GM20000 (cell line): ENCODE data around the gene RPLP2.

Source experiments
- DNase-seq: peaks from one replicate; pipeline ENCODE4 v3.0.0; 2012; ENCODE audit warnings: low spot score
- TF ChIP-seq, protein P1 (sequence below): IDR thresholded peaks from 2 replicates; pipeline ENCODE4 v1.5.1; 2012; ENCODE audit warnings: mild to moderate bottlenecking, control low read depth; ENCODE audit errors: extremely low read depth, missing control alignments

RPLP2 gene

DNA sequence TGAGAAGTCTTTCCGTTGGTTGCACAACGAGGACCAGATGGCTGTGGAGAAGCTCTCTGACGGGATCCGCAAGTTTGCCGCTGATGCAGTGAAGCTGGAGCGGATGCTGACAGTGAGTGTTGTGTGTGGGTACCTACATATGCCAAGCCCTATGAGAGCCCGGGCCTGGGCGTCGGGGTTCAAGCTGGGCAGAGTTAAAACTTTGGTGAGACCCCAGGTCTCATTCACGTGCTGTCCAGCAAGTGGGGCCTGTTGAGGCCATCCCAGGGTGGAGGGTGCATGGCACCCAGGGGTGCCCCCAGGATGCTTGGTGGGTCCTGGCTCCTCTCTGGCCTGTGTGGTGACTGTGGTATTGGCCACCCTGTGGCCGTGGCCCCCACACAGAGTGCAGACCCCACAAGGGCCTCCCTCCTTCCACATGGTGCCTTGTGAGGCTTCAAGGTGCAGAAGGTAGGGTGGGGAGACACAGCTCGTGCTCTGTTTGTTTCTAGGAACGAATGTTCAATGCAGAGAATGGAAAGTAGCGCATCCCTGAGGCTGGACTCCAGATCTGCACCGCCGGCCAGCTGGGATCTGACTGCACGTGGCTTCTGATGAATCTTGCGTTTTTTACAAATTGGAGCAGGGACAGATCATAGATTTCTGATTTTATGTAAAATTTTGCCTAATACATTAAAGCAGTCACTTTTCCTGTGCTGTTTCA, 45.3 kb upstream of the RPLP2 start:
- no peak for DNase-seq
- TF ChIP-seq, protein P1, sequence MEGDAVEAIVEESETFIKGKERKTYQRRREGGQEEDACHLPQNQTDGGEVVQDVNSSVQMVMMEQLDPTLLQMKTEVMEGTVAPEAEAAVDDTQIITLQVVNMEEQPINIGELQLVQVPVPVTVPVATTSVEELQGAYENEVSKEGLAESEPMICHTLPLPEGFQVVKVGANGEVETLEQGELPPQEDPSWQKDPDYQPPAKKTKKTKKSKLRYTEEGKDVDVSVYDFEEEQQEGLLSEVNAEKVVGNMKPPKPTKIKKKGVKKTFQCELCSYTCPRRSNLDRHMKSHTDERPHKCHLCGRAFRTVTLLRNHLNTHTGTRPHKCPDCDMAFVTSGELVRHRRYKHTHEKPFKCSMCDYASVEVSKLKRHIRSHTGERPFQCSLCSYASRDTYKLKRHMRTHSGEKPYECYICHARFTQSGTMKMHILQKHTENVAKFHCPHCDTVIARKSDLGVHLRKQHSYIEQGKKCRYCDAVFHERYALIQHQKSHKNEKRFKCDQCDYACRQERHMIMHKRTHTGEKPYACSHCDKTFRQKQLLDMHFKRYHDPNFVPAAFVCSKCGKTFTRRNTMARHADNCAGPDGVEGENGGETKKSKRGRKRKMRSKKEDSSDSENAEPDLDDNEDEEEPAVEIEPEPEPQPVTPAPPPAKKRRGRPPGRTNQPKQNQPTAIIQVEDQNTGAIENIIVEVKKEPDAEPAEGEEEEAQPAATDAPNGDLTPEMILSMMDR = no peak

DNA sequence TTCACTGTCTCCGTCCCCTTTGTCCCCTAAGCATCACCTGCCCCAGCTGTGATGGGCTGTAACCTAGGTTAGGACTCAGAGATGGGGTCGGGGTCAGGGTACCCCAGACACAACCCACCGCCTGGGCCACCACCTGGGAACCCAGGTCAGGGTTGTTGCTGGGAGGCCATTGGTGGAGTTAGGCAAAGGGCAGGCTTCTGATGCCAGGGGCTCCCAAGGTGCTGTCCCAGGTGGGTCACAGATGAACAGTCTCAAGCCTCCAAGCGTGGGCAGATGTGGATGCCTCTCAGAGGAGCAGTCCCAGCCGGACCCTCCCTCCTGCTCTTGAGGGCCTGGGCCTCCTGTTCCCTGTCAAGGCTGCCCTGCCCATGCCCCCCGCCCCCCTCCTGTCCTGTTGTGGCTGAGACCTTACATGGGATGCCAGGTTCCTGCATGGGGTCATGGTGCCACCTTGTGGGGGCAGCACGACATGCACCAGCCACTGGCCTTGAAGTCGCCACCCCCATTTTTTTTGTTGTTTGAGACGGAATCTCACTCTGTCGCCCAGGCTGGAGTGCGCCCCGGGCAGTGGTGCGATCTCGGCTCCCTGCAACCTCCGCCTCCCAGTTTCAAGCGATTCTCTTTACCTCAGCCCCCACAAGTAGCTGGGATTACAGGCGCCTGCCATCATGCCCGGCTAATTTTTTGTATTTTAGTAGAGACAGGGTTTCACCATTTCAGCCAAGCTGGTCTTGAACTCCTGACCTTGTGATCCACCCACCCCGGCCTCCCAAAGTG, 44.6 kb upstream of the RPLP2 start:
- TF ChIP-seq, protein P1 = peak; percentile 47
- peak; percentile 81 for DNase-seq

DNA sequence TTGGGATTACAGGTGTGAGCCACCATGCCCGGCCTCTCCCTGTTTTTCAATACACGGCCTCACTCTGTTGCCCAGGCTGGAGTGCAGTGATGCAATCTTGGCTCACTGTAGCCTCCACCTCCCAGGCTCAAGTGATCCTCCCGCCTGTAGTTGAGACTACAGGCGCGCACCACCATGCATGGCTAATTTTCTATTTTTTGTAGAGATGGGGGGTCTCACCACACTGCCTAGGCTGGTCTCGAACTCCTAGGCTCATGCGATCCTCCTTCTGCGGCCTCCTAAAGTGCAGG, 44.0 kb upstream of the RPLP2 start:
- no peak for DNase-seq
- TF ChIP-seq, protein P1 = no peak

DNA sequence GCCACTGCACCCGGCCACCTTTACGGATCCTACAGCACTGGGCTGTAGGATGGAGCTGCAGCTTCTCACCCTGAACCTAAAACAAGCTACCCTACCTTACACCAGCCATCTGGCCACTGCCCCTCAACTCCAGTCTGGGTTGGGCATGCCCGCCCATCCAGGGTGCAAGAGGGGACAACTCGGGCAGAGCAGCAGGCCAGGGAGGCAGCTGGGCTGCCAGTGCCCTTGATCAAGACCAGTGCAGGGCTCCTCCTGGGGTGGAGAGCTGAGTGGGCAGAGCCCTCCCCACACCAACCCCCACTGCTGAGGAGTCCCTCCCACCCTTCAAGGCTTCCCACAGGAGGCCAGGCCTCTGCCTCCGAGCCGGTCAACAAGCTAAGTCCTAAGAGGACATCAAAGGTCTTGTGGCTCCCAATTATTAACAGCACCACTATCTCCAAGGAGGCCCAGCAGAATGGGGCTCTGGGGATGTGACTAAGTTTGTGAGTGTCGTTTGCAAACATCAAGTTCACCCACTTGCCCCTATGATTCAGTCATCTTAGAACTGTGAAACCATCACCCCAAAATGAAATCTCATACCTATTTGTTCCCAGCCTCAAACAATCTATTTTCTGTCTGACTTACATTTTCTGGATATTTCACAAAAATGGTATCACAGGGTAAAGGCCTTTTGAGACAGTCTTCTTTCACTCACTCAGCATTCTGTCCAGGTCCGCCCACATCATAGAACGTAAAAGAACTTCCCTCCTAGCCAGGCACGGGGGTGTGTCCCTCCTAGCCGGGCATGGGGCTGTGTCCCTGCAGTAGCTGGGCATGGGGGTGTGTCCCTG, 43.4 kb upstream of the RPLP2 start:
- TF ChIP-seq, protein P1 = no peak
- no peak for DNase-seq

DNA sequence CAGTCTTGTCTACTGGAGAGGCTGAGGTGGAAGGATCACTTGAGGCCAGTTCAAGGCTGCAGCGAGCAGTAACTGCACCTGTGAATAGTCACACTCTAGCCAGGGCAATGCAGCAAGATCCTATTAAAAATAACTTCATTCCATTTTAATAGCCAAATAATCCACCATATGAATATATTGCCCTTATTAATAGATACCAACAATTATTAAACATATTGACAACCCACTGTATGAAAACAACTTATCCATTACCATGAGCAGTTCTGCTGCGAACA, 42.9 kb upstream of the RPLP2 start:
- TF ChIP-seq, protein P1 = no peak
- no peak for DNase-seq

DNA sequence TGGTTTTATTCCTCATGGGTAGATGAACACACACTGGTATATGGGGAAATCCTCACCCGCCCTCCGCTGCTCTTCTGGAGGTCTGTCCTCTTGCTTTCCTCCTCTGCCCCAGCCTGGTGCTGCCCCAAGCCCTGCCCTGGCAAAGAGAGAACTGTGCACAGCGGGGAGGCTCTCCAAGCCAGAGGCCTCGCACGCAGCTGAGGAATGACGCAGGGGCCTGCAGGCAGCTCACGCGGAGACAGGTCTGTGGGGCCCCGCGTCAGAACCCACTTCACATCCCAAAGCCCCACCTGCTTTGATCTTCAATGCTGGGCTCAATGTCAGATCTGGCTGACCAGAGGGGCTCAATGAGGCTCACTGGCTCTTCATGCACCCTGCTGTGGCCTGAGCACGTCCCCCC, 42.5 kb upstream of the RPLP2 start:
- TF ChIP-seq, protein P1 = no peak
- no peak for DNase-seq
